T-cell (primary cell): ENCODE results near the gene GPAT3. TPM values are rescaled to one million over a fixed set of nuclear protein-coding genes. Genes with fewer than 3 reads are reported as not detected.

Source experiments
- ATAC-seq, 4 experiments: fragments of 200-7000 bp in 3 of 4; fragments of 150-1000 bp in 1 of 4; cut with Tn5 transposase; replicated peaks in 1 of 4; 1 replicate in 3 of 4; 2 replicates in 1 of 4; pipeline ENCODE4 v1.10.0; 2021; ENCODE audit warnings: moderate library complexity in 3 of 4, mild to moderate bottlenecking in 2 of 4, moderate number of reproducible peaks in 1 of 4
- CTCF ChIA-PET, 2 donors: fragments of 300-600 bp; sonication (Branson Sonifier 250); formaldehyde crosslinking; loops; one replicate each; lab custom pipeline; 2022; ENCODE audit warnings: antibody characterized with exemption in 2 of 2; lab: Charles Lee
- POLR2A ChIA-PET, 2 donors: fragments of 300-600 bp; sonication (Branson Sonifier 250); formaldehyde crosslinking; loops; one replicate each; lab custom pipeline; 2022; ENCODE audit warnings: antibody characterized with exemption in 2 of 2; lab: Charles Lee
- DNase-seq, 35 experiments: peaks; one replicate each; pipeline versions ENCODE4 v3.0.0 to v3.0.0-alpha.2; 2013 to 2023
- H3K27ac ChIP-seq: one replicate; pipeline ENCODE4 v1.5.1; 2013; ENCODE audit warnings: low read length
- H3K27me3 ChIP-seq, 2 experiments: replicated peaks in 1 of 2; 1 replicate in 1 of 2; 2 replicates in 1 of 2; pipeline versions ENCODE4 v1.6.1 to v1.7.0; 2013; ENCODE audit warnings: low read length in 1 of 2, mixed read lengths in 1 of 2; ENCODE audit not compliant: control insufficient read depth in 2 of 2, insufficient read depth in 2 of 2; ENCODE audit errors: extremely low read depth in 1 of 2
- H3K36me3 ChIP-seq, 2 donors: 1 replicate in 1 of 2; 2 replicates in 1 of 2; pipeline versions ENCODE4 v1.6.1 to v1.7.0; 2013; ENCODE audit warnings: low read length in 1 of 2; ENCODE audit not compliant: control insufficient read depth in 2 of 2, insufficient read depth in 1 of 2; ENCODE audit errors: extremely low read depth in 1 of 2
- H3K4me1 ChIP-seq, 2 experiments: 1 replicate in 1 of 2; 2 replicates in 1 of 2; pipeline versions ENCODE4 v1.6.1 to v1.7.0; 2013; ENCODE audit warnings: low read length in 2 of 2, mixed read lengths in 1 of 2; ENCODE audit not compliant: insufficient read depth in 2 of 2, control insufficient read depth in 1 of 2; ENCODE audit errors: extremely low read depth in 1 of 2
- H3K4me3 ChIP-seq, 2 donors: 1 replicate in 1 of 2; 2 replicates in 1 of 2; pipeline versions ENCODE4 v1.5.1 to v1.7.0; 2013; ENCODE audit warnings: mild to moderate bottlenecking in 2 of 2, low read length in 1 of 2, moderate library complexity in 1 of 2; ENCODE audit not compliant: control insufficient read depth in 1 of 2; ENCODE audit errors: extremely low read depth in 1 of 2
- H3K9me3 ChIP-seq: 2 replicates; pipeline ENCODE4 v1.7.0; 2013
- H3K27ac Mint-ChIP-seq, 2 donors: one replicate each; pipeline ENCODE4 v1.8.0; 2020 to 2021; ENCODE audit warnings: mild to moderate bottlenecking in 2 of 2, mixed read lengths in 2 of 2
- H3K27me3 Mint-ChIP-seq, 2 donors: one replicate each; pipeline ENCODE4 v1.8.0; 2021 to 2022; ENCODE audit warnings: mixed read lengths in 2 of 2
- H3K36me3 Mint-ChIP-seq: one replicate; pipeline ENCODE4 v1.8.0; 2021; ENCODE audit warnings: mixed read lengths
- H3K4me1 Mint-ChIP-seq, 3 donors: one replicate each; pipeline ENCODE4 v1.8.0; 2020 to 2022; ENCODE audit warnings: mixed read lengths in 3 of 3, mild to moderate bottlenecking in 1 of 3
- H3K4me3 Mint-ChIP-seq, 3 donors: one replicate each; pipeline ENCODE4 v1.8.0; 2020 to 2022; ENCODE audit warnings: mild to moderate bottlenecking in 3 of 3, mixed read lengths in 3 of 3, moderate library complexity in 3 of 3
- H3K9me3 Mint-ChIP-seq, 3 donors: one replicate each; pipeline ENCODE4 v1.8.0; 2020 to 2022; ENCODE audit warnings: mixed read lengths in 3 of 3
- WGBS: methylation state at CpG from one replicate; pipeline ENCODE4 v1.1.5; 2013; ENCODE audit warnings: missing lambda C conversion rate; ENCODE audit not compliant: insufficient coverage; 5-methylcytosine and 5-hydroxymethylcytosine counted together
- total RNA-seq, 35 experiments: library from RNA in 6 of 35; stranded (reverse) in 6 of 35; fragments of 120-200 nt in 1 of 35; gene quantifications; one replicate each; pipeline versions ENCODE4 v1.2.1 to v1.2.4 and lab custom pipeline; 2013 to 2026

Gene GPAT3
- total RNA-seq, 5 donors from 2014 or later (not counting 1 experiment from before 2014, with no cell fraction given), result 2.7 to 8.3 (median 6.1) TPM

DNA sequence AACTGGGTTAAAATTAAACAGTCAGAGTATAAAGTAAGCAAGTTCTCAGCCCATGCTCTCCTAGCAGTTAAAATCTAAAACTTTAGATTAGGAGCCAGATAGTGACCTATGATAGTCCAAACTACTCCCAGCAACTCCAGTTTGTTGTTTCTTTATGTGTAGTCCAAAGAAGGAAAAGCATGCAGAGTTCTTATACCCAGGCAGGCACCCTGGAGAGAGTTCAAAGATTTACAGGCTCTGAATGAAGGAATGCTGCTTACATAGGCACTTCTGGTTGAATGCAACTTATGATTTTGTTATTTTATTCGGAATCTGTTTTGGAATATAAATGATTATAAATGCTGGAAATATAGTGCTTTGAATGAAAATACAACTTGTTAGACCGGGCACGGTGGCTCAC lies 67.2 kb downstream of the GPAT3 start:
- H3K36me3 Mint-ChIP-seq, result peaks cover 15% of the 10 kb centered on the region
- DNase-seq (no peak), ATAC-seq (no peak)
- H3K27ac Mint-ChIP-seq, result no peak overlapping the region
- H3K27me3 Mint-ChIP-seq, result no peaks in the 10 kb centered on the region
- H3K4me3 ChIP-seq, result no peak overlapping the region
- ChIA-PET CTCF (no interaction called here), POLR2A (no interaction called here)
- no peak overlapping the region for H3K4me3 Mint-ChIP-seq
- no peaks in the 10 kb centered on the region for H3K4me1 Mint-ChIP-seq
- H3K27ac ChIP-seq, result no peak overlapping the region
- peaks cover 0 to 8% (median 0%) of the 10 kb centered on the region in 3 donors for H3K9me3 Mint-ChIP-seq
- H3K27me3 ChIP-seq, result no peaks in the 10 kb centered on the region
- no peaks in the 10 kb centered on the region for H3K4me1 ChIP-seq
- H3K9me3 ChIP-seq, result no peaks in the 10 kb centered on the region
- no peaks in the 10 kb centered on the region for H3K36me3 ChIP-seq
- 81% methylated on average over 3 of the region's 3 CpGs for WGBS

DNA sequence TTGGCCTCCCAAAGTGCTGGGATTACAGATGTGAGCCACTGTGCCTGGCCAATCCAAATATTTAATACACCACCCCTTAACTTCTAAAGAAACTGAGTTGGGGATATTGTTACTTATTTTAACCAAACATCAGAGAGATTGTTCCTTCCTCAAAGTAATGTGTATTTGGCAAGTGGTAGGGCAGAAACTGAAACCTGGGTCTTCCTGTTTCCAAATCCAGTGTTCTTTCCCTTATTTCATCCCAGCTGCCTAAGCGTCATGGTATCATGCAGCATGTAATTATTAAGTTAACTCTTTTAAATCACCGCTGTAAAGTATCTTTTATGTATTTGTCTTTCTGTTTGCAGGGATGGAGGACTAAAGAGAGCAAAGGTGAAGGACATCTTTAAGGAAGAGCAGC lies 68.4 kb downstream of the GPAT3 start:
- DNase-seq (no peak), ATAC-seq (no peak)
- H3K4me3 ChIP-seq, result no peak overlapping the region
- H3K4me1 Mint-ChIP-seq, result no peaks in the 10 kb centered on the region
- H3K27ac Mint-ChIP-seq, result no peak overlapping the region
- no peak overlapping the region for H3K27ac ChIP-seq
- peaks cover 11% of the 10 kb centered on the region for H3K36me3 Mint-ChIP-seq
- H3K27me3 Mint-ChIP-seq, result peaks cover 0 to 4% of the 10 kb centered on the region in 2 donors
- H3K4me3 Mint-ChIP-seq, result no peak overlapping the region
- peaks cover 0 to 6% (median 0%) of the 10 kb centered on the region in 3 donors for H3K9me3 Mint-ChIP-seq
- no peaks in the 10 kb centered on the region for H3K4me1 ChIP-seq
- no peaks in the 10 kb centered on the region for H3K36me3 ChIP-seq
- ChIA-PET POLR2A (no interaction called here), CTCF (no interaction called here)
- no CpG with 5 or more reads among the region's 2 CpGs for WGBS
- no peaks in the 10 kb centered on the region for H3K9me3 ChIP-seq
- H3K27me3 ChIP-seq, result no peaks in the 10 kb centered on the region

DNA sequence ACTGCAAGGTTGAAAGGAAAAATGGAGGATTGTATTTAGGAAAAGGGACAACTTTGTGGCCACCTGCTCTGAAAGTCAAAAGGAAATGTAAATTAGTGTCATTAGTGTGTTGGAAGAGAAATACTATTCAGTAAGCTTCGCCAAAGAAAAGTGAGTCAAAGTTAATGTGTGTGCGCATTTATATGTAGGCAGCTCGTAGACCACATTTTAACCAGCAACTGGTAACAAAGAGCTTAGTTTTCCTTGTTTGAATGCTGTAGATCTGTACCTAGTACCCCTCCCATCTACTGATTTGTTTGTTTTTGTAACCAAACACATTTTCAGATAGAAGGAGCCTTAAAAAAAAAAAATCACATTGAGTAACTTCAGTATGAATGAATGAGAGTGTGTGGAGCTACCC lies 69.3 kb downstream of the GPAT3 start:
- peaks cover 5% of the 10 kb centered on the region for H3K36me3 Mint-ChIP-seq
- POLR2A ChIA-PET, result no interaction called here
- ATAC-seq, result no peak
- no peaks in the 10 kb centered on the region for H3K4me1 Mint-ChIP-seq
- Histone ChIP-seq H3K27ac (no peak overlapping the region), H3K9me3 (no peaks in the 10 kb centered on the region), H3K4me1 (no peaks in the 10 kb centered on the region), H3K36me3 (no peaks in the 10 kb centered on the region), H3K27me3 (no peaks in the 10 kb centered on the region), H3K4me3 (no peak overlapping the region)
- CTCF ChIA-PET, result interaction anchor here in 1 of 2 donors (1.3 kb wide), 1 partner anchor 40 kb away, joined by 3 read pairs; no protein-coding TSS in a partner anchor
- WGBS, result no CpG with 5 or more reads among the region's 3 CpGs
- H3K27ac Mint-ChIP-seq, result no peak overlapping the region
- peaks cover 2 to 7% of the 10 kb centered on the region in 2 donors for H3K27me3 Mint-ChIP-seq
- no peak overlapping the region for H3K4me3 Mint-ChIP-seq
- DNase-seq, result no peak
- H3K9me3 Mint-ChIP-seq, result peaks cover 0 to under 1% (median 0%) of the 10 kb centered on the region in 3 donors

DNA sequence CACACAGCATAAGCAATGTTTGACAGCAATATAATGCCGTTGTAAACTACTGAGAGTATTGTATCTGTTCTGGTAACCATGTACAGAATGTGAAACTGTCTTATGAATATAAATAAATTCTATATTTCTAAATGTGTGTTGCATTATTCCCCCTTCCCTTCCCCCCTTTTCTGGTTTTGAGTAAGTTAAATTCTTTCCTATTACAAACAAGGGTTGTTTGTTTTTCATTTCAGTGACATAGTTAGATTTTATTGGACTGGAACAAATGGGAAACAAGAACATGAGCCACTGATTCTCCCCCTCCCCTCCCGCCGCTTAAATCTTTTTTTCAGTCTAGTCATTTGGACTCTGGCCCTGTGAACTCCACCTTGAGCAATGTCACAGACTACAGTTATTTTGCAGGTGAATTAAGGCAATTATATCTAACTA lies 69.8 kb downstream of the GPAT3 start:
- Mint-ChIP-seq H3K27me3 (peaks cover 3 to 7% of the 10 kb centered on the region in 2 donors), H3K9me3 (peaks cover 0 to 2% (median 0%) of the 10 kb centered on the region in 3 donors), H3K27ac (no peak overlapping the region), H3K36me3 (peaks cover 4% of the 10 kb centered on the region), H3K4me3 (no peak overlapping the region), H3K4me1 (no peaks in the 10 kb centered on the region)
- H3K27me3 ChIP-seq, result no peaks in the 10 kb centered on the region
- no peak overlapping the region for H3K27ac ChIP-seq
- ATAC-seq (no peak), DNase-seq (no peak)
- POLR2A ChIA-PET, result no interaction called here
- H3K36me3 ChIP-seq, result no peaks in the 10 kb centered on the region
- WGBS, result no CpG with 5 or more reads among the region's 3 CpGs
- CTCF ChIA-PET, result interaction anchor here in 1 of 2 donors (1.3 kb wide), 1 partner anchor 39 kb away, joined by 3 read pairs; no protein-coding TSS in a partner anchor
- no peaks in the 10 kb centered on the region for H3K9me3 ChIP-seq
- H3K4me1 ChIP-seq, result no peaks in the 10 kb centered on the region
- no peak overlapping the region for H3K4me3 ChIP-seq

DNA sequence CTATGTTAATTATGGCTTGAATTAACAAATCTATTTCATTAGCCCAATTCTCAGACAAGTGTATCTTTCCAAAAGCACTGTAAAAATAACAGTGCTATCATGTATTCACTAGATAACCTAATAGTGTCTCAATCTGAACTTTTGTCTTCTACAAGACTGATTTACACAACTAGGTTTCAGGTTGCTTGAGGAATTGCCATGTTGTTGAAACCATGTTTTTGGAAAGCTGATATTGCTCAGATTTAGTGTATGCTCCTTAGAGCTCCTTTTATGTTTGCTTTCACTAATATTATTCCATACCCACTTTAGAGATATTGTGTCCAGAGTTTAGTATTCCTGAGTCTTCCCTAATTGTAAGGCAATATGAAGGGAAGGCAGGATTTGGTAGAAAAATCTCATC lies 70.6 kb downstream of the GPAT3 start:
- ATAC-seq (no peak), DNase-seq (no peak)
- H3K4me3 Mint-ChIP-seq, result no peak overlapping the region
- no peaks in the 10 kb centered on the region for H3K4me1 ChIP-seq
- H3K4me1 Mint-ChIP-seq, result no peaks in the 10 kb centered on the region
- H3K27ac ChIP-seq, result no peak overlapping the region
- ChIA-PET POLR2A (no interaction called here), CTCF (no interaction called here)
- peaks cover 0 to 9% (median 2%) of the 10 kb centered on the region in 3 donors for H3K9me3 Mint-ChIP-seq
- H3K36me3 Mint-ChIP-seq, result peaks cover 4% of the 10 kb centered on the region
- peaks cover 3 to 7% of the 10 kb centered on the region in 2 donors for H3K27me3 Mint-ChIP-seq
- no peaks in the 10 kb centered on the region for H3K27me3 ChIP-seq
- no peak overlapping the region for H3K27ac Mint-ChIP-seq
- H3K9me3 ChIP-seq, result no peaks in the 10 kb centered on the region
- no peaks in the 10 kb centered on the region for H3K36me3 ChIP-seq
- H3K4me3 ChIP-seq, result no peak overlapping the region

DNA sequence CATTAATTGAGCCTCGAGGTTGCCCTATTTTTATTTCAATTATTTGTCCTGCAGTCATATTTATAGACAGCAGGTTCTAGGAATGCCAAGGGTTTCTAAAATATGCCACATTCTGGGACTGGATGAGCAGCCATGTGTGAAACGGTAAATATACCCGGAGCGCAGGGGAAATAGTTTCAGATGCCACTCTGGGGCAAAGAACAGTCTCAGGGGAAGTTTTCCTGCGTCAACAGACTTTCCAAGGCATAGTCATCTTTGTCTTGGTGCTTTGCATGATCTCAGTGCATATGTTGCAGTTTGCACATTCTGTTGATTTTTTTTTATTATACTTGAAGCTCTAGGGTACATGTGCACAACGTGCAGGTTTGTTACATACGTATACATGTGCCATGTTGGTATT lies 71.0 kb downstream of the GPAT3 start:
- POLR2A ChIA-PET, result no interaction called here
- Mint-ChIP-seq H3K27ac (no peak overlapping the region), H3K9me3 (peaks cover 0 to 11% (median 4%) of the 10 kb centered on the region in 3 donors), H3K4me3 (no peak overlapping the region), H3K36me3 (peaks cover 4% of the 10 kb centered on the region), H3K27me3 (peaks cover 3 to 7% of the 10 kb centered on the region in 2 donors), H3K4me1 (no peaks in the 10 kb centered on the region)
- Histone ChIP-seq H3K4me1 (no peaks in the 10 kb centered on the region), H3K27me3 (no peaks in the 10 kb centered on the region), H3K27ac (no peak overlapping the region), H3K36me3 (no peaks in the 10 kb centered on the region), H3K4me3 (no peak overlapping the region), H3K9me3 (no peaks in the 10 kb centered on the region)
- WGBS, result 64% methylated on average over 5 of the region's 7 CpGs
- ATAC-seq (no peak), DNase-seq (no peak)
- CTCF ChIA-PET, result interaction anchor here in 1 of 2 donors (0.6 kb wide), 1 partner anchor 146 kb away, joined by 3 read pairs; no protein-coding TSS in a partner anchor

DNA sequence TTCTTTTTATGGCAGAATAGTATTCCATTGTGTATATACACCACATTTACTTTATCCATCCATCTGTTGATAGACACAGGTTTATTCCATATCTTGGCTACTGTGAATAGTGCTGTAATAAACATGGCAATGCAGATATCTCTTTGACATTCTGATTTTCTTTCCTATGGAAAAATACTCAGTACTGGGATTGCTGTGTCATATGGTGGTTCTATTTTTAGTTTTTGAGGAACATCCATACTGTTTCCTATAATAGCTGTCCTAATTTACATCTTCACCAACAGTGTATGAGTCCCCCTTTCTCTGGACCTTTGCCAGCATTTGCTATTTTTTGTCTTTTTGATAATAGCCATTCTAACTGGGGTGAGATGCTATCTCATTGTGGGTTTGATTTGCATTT lies 73.5 kb downstream of the GPAT3 start:
- POLR2A ChIA-PET, result interaction anchor here in 1 of 2 donors (0.7 kb wide), 1 partner anchor 82 kb away, joined by 7 read pairs; no protein-coding TSS in a partner anchor
- CTCF ChIA-PET, result no interaction called here
- H3K27me3 Mint-ChIP-seq, result peaks cover 3 to 11% of the 10 kb centered on the region in 2 donors

More for the DNA sequence above, 73.5 kb downstream of the GPAT3 start:
- DNase-seq, result no peak
- no peaks in the 10 kb centered on the region for H3K9me3 ChIP-seq
- no peaks in the 10 kb centered on the region for H3K27me3 ChIP-seq
- Mint-ChIP-seq H3K36me3 (peaks cover 4% of the 10 kb centered on the region), H3K27ac (no peak overlapping the region), H3K9me3 (peaks cover 16 to 28% (median 24%) of the 10 kb centered on the region in 3 donors), H3K4me1 (no peaks in the 10 kb centered on the region), H3K4me3 (no peak overlapping the region)
- no peaks in the 10 kb centered on the region for H3K4me1 ChIP-seq
- H3K4me3 ChIP-seq, result no peak overlapping the region
- no peak overlapping the region for H3K27ac ChIP-seq
- no peaks in the 10 kb centered on the region for H3K36me3 ChIP-seq
- no peak for ATAC-seq
